IMR-90 (cell line): Measurements from ENCODE around the gene CKS1B.

Source experiments
- FOS ChIP-seq: fragments of 150-350 bp; IDR thresholded peaks from 2 replicates; pipeline ENCODE4 v1.6.1; 2016; ENCODE audit warnings: low read depth, low read length
- TF ChIP-seq, protein P1 (sequence below): conservative IDR thresholded peaks from 2 replicates; pipeline ENCODE4 v1.5.1; 2012; ENCODE audit warnings: mild to moderate bottlenecking, low read depth, low read length, improper control_type of control experiment

DNA sequence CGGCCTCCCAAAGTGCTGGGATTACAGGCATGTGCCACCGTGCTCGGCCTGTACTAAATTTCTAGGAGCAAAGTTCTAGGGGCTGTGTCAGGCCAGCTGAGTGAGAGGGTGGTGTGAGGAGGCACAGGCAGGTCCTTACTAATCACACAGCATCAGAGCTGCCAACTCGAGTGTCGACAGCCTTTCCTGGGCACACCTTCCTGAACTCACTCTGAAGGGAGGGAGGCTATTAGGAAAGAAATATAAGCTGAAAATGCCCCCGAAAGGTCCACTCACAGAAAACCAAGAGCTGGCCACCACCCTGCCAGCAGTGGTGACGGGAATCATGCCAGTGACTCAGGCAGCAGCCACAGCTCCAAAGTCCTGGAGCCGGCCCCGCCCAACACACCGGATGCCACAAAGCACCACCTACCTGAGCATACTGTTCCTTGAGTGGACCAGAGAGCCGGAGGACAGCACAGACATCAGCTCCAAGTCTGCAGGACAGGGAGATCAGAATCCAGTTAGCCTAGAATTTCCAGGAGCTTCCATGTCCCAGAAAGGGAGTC, 42.5 kb upstream of the CKS1B start:
- no peak for TF ChIP-seq FOS
- TF ChIP-seq, protein P1, sequence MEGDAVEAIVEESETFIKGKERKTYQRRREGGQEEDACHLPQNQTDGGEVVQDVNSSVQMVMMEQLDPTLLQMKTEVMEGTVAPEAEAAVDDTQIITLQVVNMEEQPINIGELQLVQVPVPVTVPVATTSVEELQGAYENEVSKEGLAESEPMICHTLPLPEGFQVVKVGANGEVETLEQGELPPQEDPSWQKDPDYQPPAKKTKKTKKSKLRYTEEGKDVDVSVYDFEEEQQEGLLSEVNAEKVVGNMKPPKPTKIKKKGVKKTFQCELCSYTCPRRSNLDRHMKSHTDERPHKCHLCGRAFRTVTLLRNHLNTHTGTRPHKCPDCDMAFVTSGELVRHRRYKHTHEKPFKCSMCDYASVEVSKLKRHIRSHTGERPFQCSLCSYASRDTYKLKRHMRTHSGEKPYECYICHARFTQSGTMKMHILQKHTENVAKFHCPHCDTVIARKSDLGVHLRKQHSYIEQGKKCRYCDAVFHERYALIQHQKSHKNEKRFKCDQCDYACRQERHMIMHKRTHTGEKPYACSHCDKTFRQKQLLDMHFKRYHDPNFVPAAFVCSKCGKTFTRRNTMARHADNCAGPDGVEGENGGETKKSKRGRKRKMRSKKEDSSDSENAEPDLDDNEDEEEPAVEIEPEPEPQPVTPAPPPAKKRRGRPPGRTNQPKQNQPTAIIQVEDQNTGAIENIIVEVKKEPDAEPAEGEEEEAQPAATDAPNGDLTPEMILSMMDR: no peak
